Stimulated activated effector memory CD8-positive, alpha-beta T cell treated with anti-CD3 and anti-CD28 coated beads, Interleukin-12 subunit alpha, Interleukin-12 subunit beta, amount 100 ng/mL, for 72 hours (primary cell): ENCODE measurements around the gene UBE2G2.

Source experiments
- ATAC-seq: fragments of 150-1000 bp; cut with Tn5 transposase; 2 replicates; pipeline ENCODE4 v1.10.0; 2021
- DNase-seq, 2 donors: peaks; one replicate each; pipeline ENCODE4 v3.0.0; 2021 to 2022; ENCODE audit warnings: low spot score in 2 of 2
- H3K27ac Mint-ChIP-seq: one replicate; pipeline ENCODE4 v1.8.0; 2022; ENCODE audit warnings: mild to moderate bottlenecking, mixed read lengths
- H3K36me3 Mint-ChIP-seq: one replicate; pipeline ENCODE4 v1.8.0; 2022; ENCODE audit warnings: mild to moderate bottlenecking, mixed read lengths
- H3K4me1 Mint-ChIP-seq: one replicate; pipeline ENCODE4 v1.8.0; 2022; ENCODE audit warnings: mixed read lengths
- H3K4me3 Mint-ChIP-seq: one replicate; pipeline ENCODE4 v1.8.0; 2022; ENCODE audit warnings: mild to moderate bottlenecking, mixed read lengths
- H3K9me3 Mint-ChIP-seq: one replicate; pipeline ENCODE4 v1.8.0; 2022; ENCODE audit warnings: mixed read lengths

Gene UBE2G2

GRCh38 chr21:44748621-44749020 lies 53.0 kb downstream of the UBE2G2 start:
- H3K36me3 Mint-ChIP-seq: no peaks in the 10 kb centered on the region
- no peak for ATAC-seq
- no peak for DNase-seq
- no peak overlapping the region for H3K27ac Mint-ChIP-seq
- H3K9me3 Mint-ChIP-seq: no peaks in the 10 kb centered on the region
- H3K4me1 Mint-ChIP-seq: no peaks in the 10 kb centered on the region
- no peak overlapping the region for H3K4me3 Mint-ChIP-seq

GRCh38 chr21:44742418-44743153 lies 59.0 kb downstream of the UBE2G2 start:
- no peak for DNase-seq
- H3K4me1 Mint-ChIP-seq: no peaks in the 10 kb centered on the region
- no peak overlapping the region for H3K27ac Mint-ChIP-seq

GRCh38 chr21:44741921-44742320 lies 59.7 kb downstream of the UBE2G2 start:
- H3K9me3 Mint-ChIP-seq: no peaks in the 10 kb centered on the region
- H3K4me1 Mint-ChIP-seq: no peaks in the 10 kb centered on the region
- no peak overlapping the region for H3K4me3 Mint-ChIP-seq
- DNase-seq (no peak), ATAC-seq (no peak)
- H3K36me3 Mint-ChIP-seq: no peaks in the 10 kb centered on the region
- H3K27ac Mint-ChIP-seq: no peak overlapping the region

More at GRCh38 chr21:44742418-44743153, 59.0 kb downstream of the UBE2G2 start:
- Mint-ChIP-seq H3K9me3 (no peaks in the 10 kb centered on the region), H3K4me3 (no peak overlapping the region), H3K36me3 (no peaks in the 10 kb centered on the region)
- ATAC-seq: no peak

GRCh38 chr21:44740742-44741141 lies 60.9 kb downstream of the UBE2G2 start:
- H3K4me1 Mint-ChIP-seq: no peaks in the 10 kb centered on the region
- ATAC-seq (no peak), DNase-seq (no peak)
- no peaks in the 10 kb centered on the region for H3K36me3 Mint-ChIP-seq
- no peak overlapping the region for H3K27ac Mint-ChIP-seq
- H3K4me3 Mint-ChIP-seq: no peak overlapping the region
- no peaks in the 10 kb centered on the region for H3K9me3 Mint-ChIP-seq

GRCh38 chr21:44739316-44739715 lies 62.3 kb downstream of the UBE2G2 start:
- no peak overlapping the region for H3K4me3 Mint-ChIP-seq

GRCh38 chr21:44738621-44739020 lies 63.0 kb downstream of the UBE2G2 start:
- Mint-ChIP-seq H3K27ac (peak overlapping the region; percentile 19), H3K9me3 (no peaks in the 10 kb centered on the region), H3K36me3 (no peaks in the 10 kb centered on the region), H3K4me1 (no peaks in the 10 kb centered on the region), H3K4me3 (no peak overlapping the region)
- DNase-seq: no peak
- no peak for ATAC-seq

More at GRCh38 chr21:44739316-44739715, 62.3 kb downstream of the UBE2G2 start:
- Mint-ChIP-seq H3K36me3 (no peaks in the 10 kb centered on the region), H3K9me3 (no peaks in the 10 kb centered on the region), H3K27ac (no peak overlapping the region), H3K4me1 (no peaks in the 10 kb centered on the region)
- ATAC-seq: no peak
- DNase-seq: no peak

GRCh38 chr21:44737706-44738354 lies 63.8 kb downstream of the UBE2G2 start:
- Mint-ChIP-seq H3K4me3 (no peak overlapping the region), H3K27ac (no peak overlapping the region), H3K4me1 (no peaks in the 10 kb centered on the region), H3K9me3 (no peaks in the 10 kb centered on the region), H3K36me3 (no peaks in the 10 kb centered on the region)
- ATAC-seq (no peak), DNase-seq (no peak)

GRCh38 chr21:44736291-44737004 lies 65.2 kb downstream of the UBE2G2 start:
- no peaks in the 10 kb centered on the region for H3K9me3 Mint-ChIP-seq
- no peaks in the 10 kb centered on the region for H3K4me1 Mint-ChIP-seq
- peak overlapping the region; percentile 43 for H3K27ac Mint-ChIP-seq
- ATAC-seq: no peak
- no peak overlapping the region for H3K4me3 Mint-ChIP-seq
- H3K36me3 Mint-ChIP-seq: no peaks in the 10 kb centered on the region
- no peak for DNase-seq

- H3K4me3 Mint-ChIP-seq: no peak overlapping the region
- H3K4me1 Mint-ChIP-seq: no peaks in the 10 kb centered on the region
- H3K36me3 Mint-ChIP-seq: no peaks in the 10 kb centered on the region
- no peak for ATAC-seq
- no peaks in the 10 kb centered on the region for H3K9me3 Mint-ChIP-seq
- DNase-seq: no peak
- H3K27ac Mint-ChIP-seq: no peak overlapping the region
These were observed 65.8 kb downstream of the UBE2G2 start for GRCh38 chr21:44735821-44736220.

GRCh38 chr21:44734841-44735240 lies 66.8 kb downstream of the UBE2G2 start:
- no peak overlapping the region for H3K27ac Mint-ChIP-seq
- no peaks in the 10 kb centered on the region for H3K9me3 Mint-ChIP-seq
- H3K4me3 Mint-ChIP-seq: no peak overlapping the region
- no peaks in the 10 kb centered on the region for H3K4me1 Mint-ChIP-seq
- DNase-seq: no peak
- H3K36me3 Mint-ChIP-seq: no peaks in the 10 kb centered on the region
- ATAC-seq: no peak

- no peaks in the 10 kb centered on the region for H3K9me3 Mint-ChIP-seq
- H3K36me3 Mint-ChIP-seq: no peaks in the 10 kb centered on the region
- H3K27ac Mint-ChIP-seq: no peak overlapping the region
- H3K4me1 Mint-ChIP-seq: no peaks in the 10 kb centered on the region
- H3K4me3 Mint-ChIP-seq: no peak overlapping the region
- ATAC-seq (no peak), DNase-seq (no peak)
These were observed 67.4 kb downstream of the UBE2G2 start for GRCh38 chr21:44734026-44734745.

- no peak for ATAC-seq
- H3K9me3 Mint-ChIP-seq: no peaks in the 10 kb centered on the region
These were observed 68.7 kb downstream of the UBE2G2 start for GRCh38 chr21:44732956-44733355.

GRCh38 chr21:44732263-44732662 lies 69.4 kb downstream of the UBE2G2 start:
- no peak for ATAC-seq
- Mint-ChIP-seq H3K36me3 (no peaks in the 10 kb centered on the region), H3K27ac (no peak overlapping the region), H3K4me3 (no peak overlapping the region), H3K4me1 (no peaks in the 10 kb centered on the region), H3K9me3 (no peaks in the 10 kb centered on the region)
- no peak for DNase-seq

More at GRCh38 chr21:44732956-44733355, 68.7 kb downstream of the UBE2G2 start:
- DNase-seq: no peak
- Mint-ChIP-seq H3K27ac (peak overlapping the region; percentile 61), H3K4me3 (no peak overlapping the region), H3K4me1 (no peaks in the 10 kb centered on the region), H3K36me3 (no peaks in the 10 kb centered on the region)

- no peaks in the 10 kb centered on the region for H3K4me1 Mint-ChIP-seq
- H3K4me3 Mint-ChIP-seq: no peak overlapping the region
- ATAC-seq (no peak), DNase-seq (no peak)
- H3K9me3 Mint-ChIP-seq: no peaks in the 10 kb centered on the region
- no peak overlapping the region for H3K27ac Mint-ChIP-seq
- H3K36me3 Mint-ChIP-seq: no peaks in the 10 kb centered on the region
These were observed 70.6 kb downstream of the UBE2G2 start for GRCh38 chr21:44730951-44731579.

GRCh38 chr21:44730028-44730395 lies 71.6 kb downstream of the UBE2G2 start:
- H3K27ac Mint-ChIP-seq: no peak overlapping the region
- H3K4me3 Mint-ChIP-seq: no peak overlapping the region
- no peaks in the 10 kb centered on the region for H3K36me3 Mint-ChIP-seq
- DNase-seq (no peak), ATAC-seq (no peak)
- H3K4me1 Mint-ChIP-seq: no peaks in the 10 kb centered on the region
- H3K9me3 Mint-ChIP-seq: no peaks in the 10 kb centered on the region
